BE2C (cell line): Measurements from ENCODE around the gene LDLR.
A peak's percentile ranks its signal among the peaks of the same experiment; 100 is the strongest.

Experiments
- DNase-seq: peaks from one replicate; pipeline ENCODE4 v3.0.0-alpha.2; 2020
- H3K27me3 ChIP-seq: fragments of 250-450 bp; sonication (Bioruptor Pico); 2 replicates; pipeline ENCODE4 v1.5.1; 2020; ENCODE audit warnings: mild to moderate bottlenecking
- H3K36me3 ChIP-seq: fragments of 250-450 bp; sonication (Bioruptor Pico); 2 replicates; pipeline ENCODE4 v1.5.1; 2020; ENCODE audit warnings: mild to moderate bottlenecking
- H3K4me1 ChIP-seq: fragments of 250-450 bp; sonication (Bioruptor Pico); 2 replicates; pipeline ENCODE4 v1.5.1; 2020
- H3K4me3 ChIP-seq: 2 replicates; pipeline ENCODE4 v1.5.1; 2011; ENCODE audit warnings: low read depth, low read length
- H3K9me3 ChIP-seq: fragments of 250-450 bp; sonication (Bioruptor Pico); 2 replicates; pipeline ENCODE4 v1.5.1; 2020
- TF ChIP-seq, protein P1 (sequence below): IDR thresholded peaks from 2 replicates; pipeline ENCODE4 v1.5.1; 2012; ENCODE audit warnings: mild to moderate bottlenecking, low read depth, low read length

LDLR gene

DNA sequence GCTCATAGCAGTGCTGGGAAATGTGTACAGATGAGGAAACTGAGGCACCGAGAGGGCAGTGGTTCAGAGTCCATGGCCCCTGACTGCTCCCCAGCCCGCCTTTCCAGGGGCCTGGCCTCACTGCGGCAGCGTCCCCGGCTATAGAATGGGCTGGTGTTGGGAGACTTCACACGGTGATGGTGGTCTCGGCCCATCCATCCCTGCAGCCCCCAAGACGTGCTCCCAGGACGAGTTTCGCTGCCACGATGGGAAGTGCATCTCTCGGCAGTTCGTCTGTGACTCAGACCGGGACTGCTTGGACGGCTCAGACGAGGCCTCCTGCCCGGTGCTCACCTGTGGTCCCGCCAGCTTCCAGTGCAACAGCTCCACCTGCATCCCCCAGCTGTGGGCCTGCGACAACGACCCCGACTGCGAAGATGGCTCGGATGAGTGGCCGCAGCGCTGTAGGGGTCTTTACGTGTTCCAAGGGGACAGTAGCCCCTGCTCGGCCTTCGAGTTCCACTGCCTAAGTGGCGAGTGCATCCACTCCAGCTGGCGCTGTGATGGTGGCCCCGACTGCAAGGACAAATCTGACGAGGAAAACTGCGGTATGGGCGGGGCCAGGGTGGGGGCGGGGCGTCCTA is 15.9 kb downstream of the LDLR start:
- H3K4me1 ChIP-seq, result no peaks in the 10 kb centered on the region
- TF ChIP-seq, protein P1, sequence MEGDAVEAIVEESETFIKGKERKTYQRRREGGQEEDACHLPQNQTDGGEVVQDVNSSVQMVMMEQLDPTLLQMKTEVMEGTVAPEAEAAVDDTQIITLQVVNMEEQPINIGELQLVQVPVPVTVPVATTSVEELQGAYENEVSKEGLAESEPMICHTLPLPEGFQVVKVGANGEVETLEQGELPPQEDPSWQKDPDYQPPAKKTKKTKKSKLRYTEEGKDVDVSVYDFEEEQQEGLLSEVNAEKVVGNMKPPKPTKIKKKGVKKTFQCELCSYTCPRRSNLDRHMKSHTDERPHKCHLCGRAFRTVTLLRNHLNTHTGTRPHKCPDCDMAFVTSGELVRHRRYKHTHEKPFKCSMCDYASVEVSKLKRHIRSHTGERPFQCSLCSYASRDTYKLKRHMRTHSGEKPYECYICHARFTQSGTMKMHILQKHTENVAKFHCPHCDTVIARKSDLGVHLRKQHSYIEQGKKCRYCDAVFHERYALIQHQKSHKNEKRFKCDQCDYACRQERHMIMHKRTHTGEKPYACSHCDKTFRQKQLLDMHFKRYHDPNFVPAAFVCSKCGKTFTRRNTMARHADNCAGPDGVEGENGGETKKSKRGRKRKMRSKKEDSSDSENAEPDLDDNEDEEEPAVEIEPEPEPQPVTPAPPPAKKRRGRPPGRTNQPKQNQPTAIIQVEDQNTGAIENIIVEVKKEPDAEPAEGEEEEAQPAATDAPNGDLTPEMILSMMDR, result no peak
- H3K4me3 ChIP-seq, result no peak overlapping the region
- peaks cover 96% of the 10 kb centered on the region for H3K36me3 ChIP-seq
- H3K27me3 ChIP-seq, result no peaks in the 10 kb centered on the region
- no peak for DNase-seq
- H3K9me3 ChIP-seq, result no peaks in the 10 kb centered on the region

DNA sequence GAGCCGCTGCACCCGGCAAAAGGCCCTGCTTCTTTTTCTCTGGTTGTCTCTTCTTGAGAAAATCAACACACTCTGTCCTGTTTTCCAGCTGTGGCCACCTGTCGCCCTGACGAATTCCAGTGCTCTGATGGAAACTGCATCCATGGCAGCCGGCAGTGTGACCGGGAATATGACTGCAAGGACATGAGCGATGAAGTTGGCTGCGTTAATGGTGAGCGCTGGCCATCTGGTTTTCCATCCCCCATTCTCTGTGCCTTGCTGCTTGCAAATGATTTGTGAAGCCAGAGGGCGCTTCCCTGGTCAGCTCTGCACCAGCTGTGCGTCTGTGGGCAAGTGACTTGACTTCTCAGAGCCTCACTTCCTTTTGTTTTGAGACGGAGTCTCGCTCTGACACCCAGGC is 17.2 kb downstream of the LDLR start:
- Histone ChIP-seq H3K27me3 (no peaks in the 10 kb centered on the region), H3K9me3 (no peaks in the 10 kb centered on the region), H3K4me3 (no peak overlapping the region), H3K36me3 (peaks cover 98% of the 10 kb centered on the region), H3K4me1 (no peaks in the 10 kb centered on the region)
- DNase-seq, result peak; percentile 68
- TF ChIP-seq, protein P1, result peak; percentile 13; the same call in 1 of the 2 replicates

DNA sequence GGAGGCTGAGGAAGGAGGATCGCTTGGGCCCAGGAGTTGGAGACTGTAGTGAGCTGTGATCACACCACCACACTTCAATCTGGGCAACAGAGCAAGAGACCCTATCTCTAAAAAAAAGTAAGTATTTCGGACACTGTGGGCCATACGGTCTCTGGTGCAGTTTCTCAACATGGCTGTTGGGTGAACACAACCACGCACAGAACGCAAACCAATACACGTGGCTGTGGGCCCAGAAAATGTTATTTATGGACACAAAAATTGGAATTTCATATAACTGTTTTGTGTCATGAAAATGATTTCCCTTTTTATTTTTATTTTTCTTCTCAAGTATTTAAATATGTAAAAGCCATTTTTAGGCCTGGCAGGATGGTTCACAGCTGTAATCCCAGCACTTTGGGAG is 19.5 kb downstream of the LDLR start:
- DNase-seq, result no peak
- TF ChIP-seq, protein P1, result no peak

DNA sequence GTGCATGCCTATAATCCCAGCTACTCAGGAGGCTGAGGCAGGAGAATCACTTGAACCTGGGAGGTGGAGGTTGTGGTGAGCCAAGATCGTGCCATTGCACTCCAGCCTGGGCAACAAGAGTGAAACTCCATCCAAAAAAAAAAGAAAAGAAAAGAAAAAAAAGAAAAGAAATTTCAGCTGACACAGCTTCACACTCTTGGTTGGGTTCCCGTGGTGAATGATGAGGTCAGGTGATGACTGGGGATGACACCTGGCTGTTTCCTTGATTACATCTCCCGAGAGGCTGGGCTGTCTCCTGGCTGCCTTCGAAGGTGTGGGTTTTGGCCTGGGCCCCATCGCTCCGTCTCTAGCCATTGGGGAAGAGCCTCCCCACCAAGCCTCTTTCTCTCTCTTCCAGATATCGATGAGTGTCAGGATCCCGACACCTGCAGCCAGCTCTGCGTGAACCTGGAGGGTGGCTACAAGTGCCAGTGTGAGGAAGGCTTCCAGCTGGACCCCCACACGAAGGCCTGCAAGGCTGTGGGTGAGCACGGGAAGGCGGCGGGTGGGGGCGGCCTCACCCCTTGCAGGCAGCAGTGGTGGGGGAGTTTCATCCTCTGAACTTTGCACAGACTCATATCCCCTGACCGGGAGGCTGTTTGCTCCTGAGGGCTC is 22.0 kb downstream of the LDLR start:
- TF ChIP-seq, protein P1, result no peak
- H3K36me3 ChIP-seq, result peaks cover 98% of the 10 kb centered on the region
- H3K9me3 ChIP-seq, result no peaks in the 10 kb centered on the region
- no peaks in the 10 kb centered on the region for H3K4me1 ChIP-seq
- H3K4me3 ChIP-seq, result no peak overlapping the region
- no peak for DNase-seq
- no peaks in the 10 kb centered on the region for H3K27me3 ChIP-seq

More for the DNA sequence above, 19.5 kb downstream of the LDLR start:
- Histone ChIP-seq H3K4me1 (no peaks in the 10 kb centered on the region), H3K36me3 (peaks cover 98% of the 10 kb centered on the region), H3K9me3 (no peaks in the 10 kb centered on the region), H3K4me3 (no peak overlapping the region), H3K27me3 (no peaks in the 10 kb centered on the region)

DNA sequence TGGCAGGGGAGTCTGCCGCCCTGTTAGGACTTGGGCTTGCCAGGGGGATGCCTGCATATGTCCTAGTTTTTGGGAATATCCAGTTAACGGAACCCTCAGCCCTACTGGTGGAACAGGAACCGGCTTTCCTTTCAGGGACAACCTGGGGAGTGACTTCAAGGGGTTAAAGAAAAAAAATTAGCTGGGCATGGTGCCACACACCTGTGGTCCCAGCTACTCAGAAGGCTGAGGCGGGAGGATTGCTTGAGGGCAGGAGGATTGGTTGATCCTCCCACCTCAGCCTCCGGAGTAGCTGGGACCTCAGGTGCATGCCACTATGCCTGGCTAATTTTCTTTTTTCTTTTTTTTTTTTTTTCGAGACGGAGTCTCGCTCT is 22.5 kb downstream of the LDLR start:
- H3K36me3 ChIP-seq, result peaks cover 98% of the 10 kb centered on the region
- no peak overlapping the region for H3K4me3 ChIP-seq
- no peaks in the 10 kb centered on the region for H3K4me1 ChIP-seq
- no peaks in the 10 kb centered on the region for H3K9me3 ChIP-seq
- DNase-seq, result no peak
- no peaks in the 10 kb centered on the region for H3K27me3 ChIP-seq
- TF ChIP-seq, protein P1, result no peak

DNA sequence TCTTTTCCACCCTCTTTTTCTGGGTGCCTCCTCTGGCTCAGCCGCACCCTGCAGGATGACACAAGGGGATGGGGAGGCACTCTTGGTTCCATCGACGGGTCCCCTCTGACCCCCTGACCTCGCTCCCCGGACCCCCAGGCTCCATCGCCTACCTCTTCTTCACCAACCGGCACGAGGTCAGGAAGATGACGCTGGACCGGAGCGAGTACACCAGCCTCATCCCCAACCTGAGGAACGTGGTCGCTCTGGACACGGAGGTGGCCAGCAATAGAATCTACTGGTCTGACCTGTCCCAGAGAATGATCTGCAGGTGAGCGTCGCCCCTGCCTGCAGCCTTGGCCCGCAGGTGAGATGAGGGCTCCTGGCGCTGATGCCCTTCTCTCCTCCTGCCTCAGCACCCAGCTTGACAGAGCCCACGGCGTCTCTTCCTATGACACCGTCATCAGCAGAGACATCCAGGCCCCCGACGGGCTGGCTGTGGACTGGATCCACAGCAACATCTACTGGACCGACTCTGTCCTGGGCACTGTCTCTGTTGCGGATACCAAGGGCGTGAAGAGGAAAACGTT is 24.0 kb downstream of the LDLR start:
- TF ChIP-seq, protein P1, result no peak
- Histone ChIP-seq H3K36me3 (peaks cover 98% of the 10 kb centered on the region), H3K4me3 (no peak overlapping the region), H3K9me3 (no peaks in the 10 kb centered on the region), H3K27me3 (no peaks in the 10 kb centered on the region), H3K4me1 (no peaks in the 10 kb centered on the region)
- DNase-seq, result no peak
